HPDE6-E6E7 (cell line): ENCODE measurements around the gene CCDC91.
"Not testable (repeated sequence)": the region's sequence is repeated elsewhere in the genome, so short reads cannot be mapped to it uniquely, and the experiment has no call there.

Experiments
- DNase-seq: peaks from one replicate; pipeline ENCODE4 v3.0.0; 2011; ENCODE audit warnings: missing footprints; ENCODE audit errors: extremely low spot score

The CCDC91 gene

DNA sequence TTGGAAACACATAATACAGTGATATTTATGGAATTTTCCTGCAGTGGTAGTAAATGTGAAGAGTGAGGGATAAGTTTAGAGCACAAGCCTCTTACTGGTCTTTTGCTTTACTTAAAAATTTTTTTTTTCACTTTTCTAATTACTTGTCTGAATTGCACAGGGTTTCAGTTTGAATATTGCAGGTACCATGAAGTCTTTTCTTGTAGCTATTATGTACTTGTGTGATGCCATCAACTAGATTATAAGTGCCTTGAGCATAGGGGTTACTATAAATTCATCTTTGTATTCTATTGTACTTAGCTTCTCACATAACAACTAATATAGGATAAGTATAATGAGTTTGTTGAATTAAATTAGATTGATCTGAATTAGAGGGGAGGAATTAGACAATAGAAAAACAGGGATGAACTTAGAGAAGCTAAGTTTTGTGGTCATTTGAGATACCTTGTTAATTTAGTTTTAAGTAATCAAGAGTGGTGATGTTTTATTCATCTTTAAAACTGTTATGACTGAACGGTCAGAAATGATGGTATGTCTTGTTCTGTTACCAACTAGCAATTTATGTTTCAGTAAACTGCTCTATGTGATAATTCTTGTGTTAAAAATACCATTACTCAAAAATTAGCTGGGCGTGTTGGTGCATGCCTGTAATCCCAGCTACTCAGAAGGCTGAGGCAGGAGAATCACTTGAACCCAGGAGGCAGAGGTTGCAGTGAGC lies 42.1 kb downstream of the CCDC91 start:
- DNase-seq = no peak

- DNase-seq = no peak
Observed at GRCh38 chr12:28234444-28234843, 44.2 kb downstream of the CCDC91 start.

DNA sequence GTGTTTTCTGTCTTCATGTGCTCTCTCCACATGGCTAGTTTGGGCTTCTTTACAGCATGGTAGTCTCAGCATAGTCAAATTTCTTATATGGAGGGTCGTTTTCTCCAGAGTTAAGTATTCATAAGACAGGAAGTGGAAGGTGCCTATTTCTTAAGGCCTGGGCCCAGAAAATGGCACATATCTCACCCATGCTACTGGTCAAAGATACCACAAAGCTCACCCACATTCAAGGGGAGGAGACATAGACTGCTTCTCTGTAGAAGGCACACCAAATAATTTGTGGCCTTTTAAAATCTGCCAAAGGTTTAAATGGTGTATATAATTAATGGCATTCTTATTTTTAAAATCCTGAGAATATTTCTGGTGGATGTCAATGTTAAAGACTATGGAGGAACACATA lies 44.8 kb downstream of the CCDC91 start:
- DNase-seq = no peak

- no peak for DNase-seq
Observed at GRCh38 chr12:28235985-28236384, 45.7 kb downstream of the CCDC91 start.

DNA sequence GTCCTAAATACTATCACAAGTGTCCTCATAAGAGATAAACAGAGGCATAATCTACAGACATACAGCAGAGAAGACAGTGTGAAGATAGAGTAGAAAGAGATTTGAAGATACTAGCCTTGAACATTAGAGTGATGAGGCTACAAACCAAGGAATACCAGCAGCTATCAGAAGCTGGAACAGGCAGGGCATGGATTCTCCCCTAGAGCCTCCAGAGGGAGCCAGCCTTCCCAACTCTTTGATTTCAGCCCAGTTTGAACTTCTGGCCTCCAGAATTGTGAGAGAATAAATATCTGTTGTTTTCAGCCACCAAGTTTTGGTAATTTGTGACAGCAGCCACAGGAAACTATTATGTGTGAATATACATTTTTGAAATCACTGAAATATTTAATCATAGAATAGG lies 47.2 kb downstream of the CCDC91 start:
- no peak for DNase-seq

DNA sequence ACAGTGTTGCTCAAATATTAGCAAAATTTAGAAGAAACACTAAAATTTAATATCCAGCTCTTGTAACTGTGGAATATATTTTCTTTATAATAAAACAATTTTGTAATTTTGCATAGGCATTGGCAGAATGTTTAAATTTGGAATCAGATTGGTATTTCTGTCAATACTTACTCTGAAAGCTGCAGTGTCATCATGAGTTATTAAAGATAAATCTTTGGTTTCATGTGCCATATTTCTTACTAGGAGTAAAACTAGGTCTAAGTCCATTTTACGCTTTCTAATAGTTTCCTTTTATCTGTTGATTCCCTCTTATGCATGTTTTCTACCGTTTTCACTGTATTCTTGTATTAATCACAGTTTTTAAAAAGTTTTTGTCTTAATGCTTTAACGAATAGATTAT lies 49.7 kb downstream of the CCDC91 start:
- no peak for DNase-seq

- DNase-seq = no peak
Observed at GRCh38 chr12:28240853-28241252, 50.6 kb downstream of the CCDC91 start.

DNA sequence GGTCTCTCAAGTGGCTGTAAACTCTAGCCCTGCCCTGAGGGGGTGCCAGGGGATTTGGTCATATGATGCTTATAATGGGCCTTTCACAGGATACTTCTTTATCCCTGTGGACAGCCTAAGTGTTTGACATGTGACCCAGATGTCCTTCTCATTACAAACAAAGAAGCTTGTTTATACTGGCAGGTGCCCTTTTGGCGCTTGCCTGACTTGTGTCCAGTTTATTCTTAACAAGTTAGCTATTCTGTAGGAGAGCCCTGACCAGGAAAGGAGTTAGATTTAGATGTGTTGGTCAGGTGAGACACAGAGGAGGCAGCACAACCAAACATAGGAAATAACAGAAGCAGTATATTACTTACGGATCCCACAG lies 51.9 kb downstream of the CCDC91 start:
- no peak for DNase-seq

DNA sequence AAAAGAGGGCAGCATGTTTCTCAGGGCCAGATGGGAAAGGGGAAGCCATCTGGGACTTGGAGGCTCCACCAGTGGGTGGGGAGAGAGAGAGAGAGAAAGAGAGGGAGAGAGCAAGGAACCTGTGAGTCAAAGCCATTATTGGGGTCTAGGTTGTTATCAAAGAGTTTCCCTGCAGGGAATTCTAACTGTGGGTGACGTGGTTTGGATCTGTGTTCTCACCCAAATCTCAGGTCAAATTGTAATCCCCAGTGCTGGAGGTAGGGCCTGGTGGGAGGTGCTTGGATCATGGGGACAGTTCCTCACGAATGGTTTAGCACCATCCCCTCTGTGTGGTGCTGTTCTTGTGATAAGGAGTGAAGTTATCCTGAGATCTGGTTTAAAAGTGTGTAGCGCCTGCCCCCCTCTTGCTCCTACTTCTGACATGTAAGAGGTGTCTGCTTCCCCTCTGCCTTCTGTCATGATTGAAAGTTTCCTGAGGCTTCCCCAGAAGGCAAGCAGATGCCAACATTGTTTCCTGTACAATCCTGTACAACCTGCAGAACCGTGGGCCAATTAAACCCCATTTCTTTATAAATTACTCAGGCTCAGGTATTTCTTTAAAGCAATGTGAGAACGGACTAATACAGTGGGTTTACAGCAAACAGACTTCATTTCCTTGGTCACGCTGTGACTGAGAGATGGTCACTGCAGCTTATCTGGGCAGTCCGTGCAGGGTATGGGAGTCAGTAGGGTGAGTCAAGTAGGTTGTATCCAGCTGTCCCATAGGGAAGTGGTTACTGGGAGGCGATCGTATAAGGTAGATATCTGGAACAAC lies 52.4 kb downstream of the CCDC91 start:
- DNase-seq = no peak

- DNase-seq = no peak
Observed at GRCh38 chr12:28243310-28243633, 53.0 kb downstream of the CCDC91 start.

DNA sequence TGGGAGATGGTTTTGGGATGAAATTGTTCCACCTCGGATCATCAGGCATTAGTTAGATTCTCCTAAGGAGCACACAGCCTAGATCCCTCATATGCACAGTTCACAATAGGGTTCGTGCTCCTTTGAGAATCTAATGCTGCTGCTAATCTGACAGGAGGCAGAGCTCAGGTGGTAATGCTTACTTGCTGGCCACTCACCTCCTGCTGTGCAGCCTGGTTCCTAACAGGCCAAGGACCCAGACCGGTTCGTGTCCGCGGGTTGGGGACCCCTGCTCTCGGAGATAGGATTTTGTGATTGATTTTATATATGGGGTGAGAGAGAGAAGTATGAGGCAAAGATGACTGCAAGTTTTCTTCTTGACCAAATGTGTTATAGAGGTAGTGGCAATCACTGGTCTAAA lies 57.5 kb downstream of the CCDC91 start:
- no peak for DNase-seq

DNA sequence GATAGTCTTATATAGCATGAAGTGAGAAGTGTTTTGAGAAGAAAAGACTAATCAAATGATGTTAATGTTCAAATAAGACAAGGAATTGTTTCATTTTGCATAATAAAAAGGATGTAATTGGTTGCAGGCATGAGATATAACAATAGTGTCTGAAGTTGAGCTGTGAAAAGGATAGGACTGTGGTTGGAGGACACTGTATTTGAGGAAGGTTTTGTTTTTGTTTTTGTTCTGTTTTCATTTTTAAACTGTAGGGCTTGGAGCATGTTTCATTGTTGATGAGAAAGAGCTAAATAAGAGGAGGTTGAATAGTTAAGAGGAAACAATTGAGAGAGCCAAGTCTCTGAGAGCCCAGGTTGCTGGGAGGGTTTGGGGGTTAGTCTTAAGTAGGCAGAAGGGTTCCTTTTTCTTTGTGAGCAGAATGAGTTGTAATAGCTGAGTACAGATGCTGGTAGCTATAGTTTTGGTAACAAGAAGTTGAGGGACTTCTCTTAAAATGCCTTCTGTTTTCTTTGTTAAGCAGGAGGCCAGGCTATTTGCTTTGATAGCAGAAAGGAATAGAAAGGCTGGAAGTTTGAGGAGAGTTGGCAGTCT lies 58.4 kb downstream of the CCDC91 start:
- no peak for DNase-seq

DNA sequence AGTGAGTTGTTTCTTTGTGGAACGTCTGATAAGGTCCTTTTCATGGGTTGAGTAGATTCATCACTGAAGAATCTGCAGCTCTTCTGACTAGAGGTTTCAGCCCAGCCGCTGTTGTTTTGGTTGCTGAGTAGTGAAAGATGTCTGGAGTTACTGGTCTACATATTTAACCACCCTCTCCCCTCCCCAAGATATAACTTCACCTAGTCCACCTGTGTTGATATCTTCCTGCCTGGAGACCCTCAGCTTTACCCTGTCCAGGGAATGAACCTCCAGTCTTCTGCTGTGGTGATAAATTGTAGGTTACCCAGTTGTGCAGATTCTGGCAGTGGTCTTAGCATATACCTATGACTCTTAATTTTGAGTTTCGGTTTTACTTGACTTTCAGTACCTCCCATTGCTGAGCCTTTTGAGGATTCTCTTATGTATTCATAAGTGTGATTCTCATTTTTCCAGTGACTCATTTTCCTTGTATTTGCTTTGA lies 62.9 kb downstream of the CCDC91 start:
- peak; percentile 2 for DNase-seq

DNA sequence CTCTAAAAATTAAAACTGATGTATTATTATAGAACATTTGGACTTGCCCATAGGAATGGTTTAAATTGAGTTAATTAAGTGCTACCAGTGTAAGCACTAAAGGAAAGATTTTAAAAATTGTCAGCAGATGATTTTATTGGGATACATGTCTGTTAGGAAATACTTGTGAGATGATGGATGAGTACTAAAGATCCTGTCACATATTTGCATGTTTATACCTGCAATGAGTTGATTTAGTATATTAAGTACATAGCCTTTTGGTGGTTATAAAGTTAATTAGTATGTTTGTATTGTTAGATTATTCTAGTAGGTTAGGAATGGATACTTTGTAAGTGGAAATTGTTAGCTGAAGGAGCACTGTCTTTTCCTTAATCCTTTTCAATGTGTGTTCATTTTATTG lies 67.2 kb downstream of the CCDC91 start:
- DNase-seq = no peak

DNA sequence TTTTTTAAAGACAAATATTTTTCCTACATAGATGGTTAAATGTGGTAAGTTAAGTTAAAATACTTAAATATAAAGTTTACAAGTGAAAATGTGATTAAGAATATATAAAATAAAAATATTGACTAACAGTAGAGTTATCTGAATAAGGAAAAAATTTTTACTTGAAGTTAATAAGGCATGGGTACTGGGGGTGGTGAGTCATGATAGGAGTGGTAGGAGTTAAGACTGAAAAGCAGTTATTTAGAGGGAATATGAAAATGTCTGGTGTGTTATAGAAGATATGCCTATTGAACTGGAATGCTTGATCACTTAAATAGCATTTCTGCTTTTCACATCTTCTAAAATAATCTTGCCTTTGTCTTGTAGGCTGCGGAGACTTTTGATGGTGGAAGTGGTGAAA lies 68.7 kb downstream of the CCDC91 start:
- DNase-seq = peak; percentile 3

- no peak for DNase-seq
Observed at GRCh38 chr12:28265435-28266042, 75.3 kb downstream of the CCDC91 start.

GRCh38 chr12:28267920-28268607 lies 77.8 kb downstream of the CCDC91 start:
- not testable (repeated sequence) for DNase-seq

- no peak for DNase-seq
Observed at GRCh38 chr12:28268608-28269229, 78.5 kb downstream of the CCDC91 start.

DNA sequence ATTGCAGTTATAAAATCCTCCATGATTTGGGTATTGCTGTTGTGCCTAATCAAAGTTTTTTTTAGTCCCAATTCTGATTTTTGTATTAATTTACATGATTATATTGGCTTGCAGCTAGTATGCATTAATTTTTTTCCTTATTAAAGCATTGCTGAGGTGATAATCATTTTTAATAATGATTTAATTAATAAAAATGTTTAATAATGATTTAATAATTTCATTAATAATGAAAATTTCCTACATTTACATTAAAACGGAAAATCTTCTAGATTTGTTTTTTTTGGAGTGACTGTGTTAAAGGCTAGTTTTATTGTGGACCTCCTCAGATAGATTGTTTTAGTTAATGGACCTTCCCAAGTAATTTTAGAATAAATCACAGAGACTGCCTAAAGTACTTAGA lies 79.6 kb downstream of the CCDC91 start:
- no peak for DNase-seq

DNA sequence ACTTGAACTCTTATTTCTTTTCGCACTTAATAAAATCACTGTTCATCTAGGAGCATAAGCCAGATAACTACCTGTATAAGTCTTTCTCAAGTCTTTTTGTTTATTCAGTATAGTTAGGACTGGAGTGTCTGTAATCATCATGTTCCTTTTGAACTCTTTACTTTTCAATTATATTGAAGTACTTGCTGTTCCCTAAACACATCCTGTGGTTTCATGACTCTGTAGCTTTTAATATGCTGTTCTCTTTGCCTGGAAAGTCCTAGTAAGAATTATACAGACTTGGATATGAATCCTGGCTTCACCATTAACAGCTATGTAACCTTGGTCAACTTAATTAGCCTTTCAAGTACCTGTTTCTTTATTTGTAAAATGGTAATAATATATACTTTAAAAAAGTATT lies 88.2 kb downstream of the CCDC91 start:
- no peak for DNase-seq

DNA sequence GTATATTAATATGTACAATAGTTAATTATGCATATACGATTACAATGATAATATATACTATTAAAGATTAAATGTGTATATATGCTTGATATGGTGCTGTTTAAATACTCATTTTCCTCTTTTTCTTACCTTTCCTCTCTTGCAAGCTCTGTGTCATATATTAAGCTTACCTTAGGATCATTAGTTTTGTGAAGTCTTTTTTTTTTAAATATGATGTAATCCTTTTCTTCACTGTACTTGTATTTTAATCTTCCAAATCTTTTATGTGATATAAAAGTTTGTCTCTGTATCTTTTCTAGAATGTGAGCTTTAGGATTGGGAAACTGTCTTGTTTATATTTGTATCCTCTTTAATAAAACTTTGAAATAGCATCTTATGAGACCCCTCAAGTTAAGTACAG lies 88.7 kb downstream of the CCDC91 start:
- no peak for DNase-seq

GRCh38 chr12:28286352-28286751 lies 96.1 kb downstream of the CCDC91 start:
- DNase-seq = no peak
